GM12878 (cell line): ENCODE measurements around the gene ADAM23. TPM values are rescaled to one million over a fixed set of nuclear protein-coding genes. Genes with fewer than 3 reads are reported as not detected.

Experiments used
- ATF7 ChIP-seq: fragments of 450-650 bp; IDR thresholded peaks from 2 replicates; pipeline ENCODE4 v1.6.1; 2016; ENCODE audit warnings: low read depth, mild to moderate bottlenecking
- BACH1 ChIP-seq: fragments of 450-650 bp; IDR thresholded peaks from 2 replicates; pipeline ENCODE4 v1.6.1; 2017; ENCODE audit warnings: mild to moderate bottlenecking, borderline replicate concordance
- CBX3 ChIP-seq: fragments of 200-600 bp; sonication (generic); IDR thresholded peaks from 2 replicates; pipeline ENCODE4 v1.6.1; 2016; ENCODE audit warnings: low read depth, borderline replicate concordance
- CEBPB ChIP-seq, 2 experiments: fragments of 150-350 bp in 1 of 2; IDR thresholded peaks; 2 replicates each; pipeline ENCODE4 v1.6.1; 2012 to 2014; ENCODE audit warnings: low read depth in 2 of 2, low read length in 2 of 2, borderline replicate concordance in 1 of 2, inconsistent platforms in 1 of 2
- CREB1 ChIP-seq: IDR thresholded peaks from 2 replicates; pipeline ENCODE4 v1.6.1; 2012; ENCODE audit warnings: low read depth, mild to moderate bottlenecking, inconsistent platforms
- CREM ChIP-seq: IDR thresholded peaks from 2 replicates; pipeline ENCODE4 v1.6.1; 2014; ENCODE audit warnings: antibody characterized with exemption, low read depth
- HCFC1 ChIP-seq: fragments of 150-350 bp; IDR thresholded peaks from 2 replicates; pipeline ENCODE4 v1.6.1; 2014; ENCODE audit warnings: low read length
- HSF1 ChIP-seq: fragments of 150-350 bp; IDR thresholded peaks from 2 replicates; pipeline ENCODE4 v1.6.1; 2014; ENCODE audit warnings: mild to moderate bottlenecking, low read depth, low read length
- MLLT1 ChIP-seq: fragments of 450-650 bp; IDR thresholded peaks from 2 replicates; pipeline ENCODE4 v1.6.1; 2016; ENCODE audit warnings: mild to moderate bottlenecking
- PAX8 ChIP-seq: fragments of 450-650 bp; IDR thresholded peaks from 2 replicates; pipeline ENCODE4 v1.6.1; 2017; ENCODE audit warnings: mild to moderate bottlenecking, moderate library complexity
- RAD21 ChIP-seq: IDR thresholded peaks from 2 replicates; pipeline ENCODE4 v1.6.1; 2011; ENCODE audit warnings: mild to moderate bottlenecking, low read depth, low read length, moderate library complexity; ENCODE audit not compliant: insufficient read depth
- RAD51 ChIP-seq: fragments of 450-650 bp; IDR thresholded peaks from 2 replicates; pipeline ENCODE4 v1.6.1; 2016; ENCODE audit warnings: moderate library complexity, mild to moderate bottlenecking, inconsistent platforms
- SIX5 ChIP-seq: IDR thresholded peaks from 2 replicates; pipeline ENCODE4 v1.6.1; 2011; ENCODE audit warnings: mild to moderate bottlenecking, low read depth, low read length, moderate library complexity; ENCODE audit not compliant: severe bottlenecking
- polyA plus RNA-seq, 11 experiments: library from polyadenylated mRNA; depleted of rRNA in 4 of 11; unstranded in 6 of 11; stranded (reverse) in 5 of 11; fragments of >200 nt; fragmentation: Nextera tagmentation in 4 of 11; fragmentation: Illumina TruSeq in 1 of 11; extraction: Ambion mirVana in 4 of 11; extraction: Trizol in 1 of 11; gene quantifications; 1 replicate in 1 of 11; 2 replicates in 10 of 11; pipeline versions ENCODE4 v1.2.1 to v1.2.3, GENCODE V29; 2011 to 2016; ENCODE audit warnings: inconsistent platforms in 2 of 11, missing spikeins in 2 of 11, low read depth in 1 of 11
- total RNA-seq, 4 experiments: library from RNA; depleted of rRNA in 3 of 4; stranded (reverse); fragments of >200 nt in 3 of 4; fragmentation: Illumina TruSeq in 1 of 4; extraction: Trizol in 1 of 4; gene quantifications; 2 replicates each; pipeline versions ENCODE4 v1.2.1 to v1.2.3, GENCODE V29; 2013 to 2021
- TF ChIP-seq, protein P1 (sequence below): IDR thresholded peaks from 2 replicates; pipeline ENCODE4 v1.6.1; 2011; ENCODE audit warnings: borderline replicate concordance, low read depth, mild to moderate bottlenecking, moderate library complexity, mixed read lengths, low read length; ENCODE audit not compliant: insufficient read depth; ENCODE audit errors: extremely low read length

ADAM23 gene
- total and polyA plus RNA-seq, 10 of the 15 experiments (the other 5 are each of a cell fraction or from before 2014, with no cell fraction given): 5.7 to 41.8 (median 15.6) TPM

DNA sequence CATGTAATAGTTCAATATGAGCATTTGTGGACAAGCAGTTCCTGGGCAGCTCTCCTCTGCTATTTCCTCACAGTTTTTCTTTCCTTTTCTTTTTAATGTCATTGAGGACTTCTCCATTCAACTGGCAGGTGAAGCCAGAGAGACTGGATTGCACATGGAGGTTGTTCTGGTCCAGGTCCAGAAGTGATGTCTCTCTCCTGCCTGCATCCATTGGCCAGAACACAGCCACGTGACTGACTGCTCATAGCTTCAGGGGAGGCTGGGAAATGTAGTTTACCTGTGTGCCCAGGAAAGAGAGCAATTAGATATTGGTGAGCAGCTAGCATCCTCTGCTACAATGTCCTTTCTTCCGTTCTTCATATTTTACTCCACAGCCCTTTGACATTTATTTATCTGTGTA, 20.2 kb upstream of the ADAM23 start (continued):
- TF ChIP-seq SIX5: peak; percentile 71
- no peak for TF ChIP-seq PAX8
- peak; percentile 76 for TF ChIP-seq CREB1
- peak; percentile 72 for TF ChIP-seq HCFC1
- TF ChIP-seq, protein P1, sequence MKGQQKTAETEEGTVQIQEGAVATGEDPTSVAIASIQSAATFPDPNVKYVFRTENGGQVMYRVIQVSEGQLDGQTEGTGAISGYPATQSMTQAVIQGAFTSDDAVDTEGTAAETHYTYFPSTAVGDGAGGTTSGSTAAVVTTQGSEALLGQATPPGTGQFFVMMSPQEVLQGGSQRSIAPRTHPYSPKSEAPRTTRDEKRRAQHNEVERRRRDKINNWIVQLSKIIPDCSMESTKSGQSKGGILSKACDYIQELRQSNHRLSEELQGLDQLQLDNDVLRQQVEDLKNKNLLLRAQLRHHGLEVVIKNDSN: peak; percentile 83
- TF ChIP-seq ATF7: no peak
- no peak for TF ChIP-seq BACH1
- no peak for TF ChIP-seq RAD21
- TF ChIP-seq MLLT1: no peak
- TF ChIP-seq HSF1: no peak
- TF ChIP-seq CBX3: no peak
- peak; percentile 60; the same call in 1 of the 2 replicates for TF ChIP-seq CREM
- peak; percentile 49 for TF ChIP-seq RAD51
- no peak for TF ChIP-seq CEBPB (IDR thresholded peaks at IDR 0.05; ENCODE audit: borderline replicate concordance in 1 of 2, low read depth in 2 of 2, low read length in 2 of 2)
